ENCODE data around the gene OVCH1.

OVCH1 gene

GRCh38 chr12:29521951-29522350 is 24.5 kb upstream of the OVCH1 start:
- no peak overlapping the region for H3K4me3 ChIP-seq (ENCODE audit: low read depth, low read length)
- in situ Hi-C loops (cut with HindIII; ENCODE audit: low sequenced_read_pairs), result no loop called here
- no peak for TF ChIP-seq CTCF (IDR thresholded peaks at IDR 0.05; ENCODE audit: low read depth, low read length)
- DNase-seq (ENCODE audit: low read depth, low spot score), result peak; percentile 26

DNA sequence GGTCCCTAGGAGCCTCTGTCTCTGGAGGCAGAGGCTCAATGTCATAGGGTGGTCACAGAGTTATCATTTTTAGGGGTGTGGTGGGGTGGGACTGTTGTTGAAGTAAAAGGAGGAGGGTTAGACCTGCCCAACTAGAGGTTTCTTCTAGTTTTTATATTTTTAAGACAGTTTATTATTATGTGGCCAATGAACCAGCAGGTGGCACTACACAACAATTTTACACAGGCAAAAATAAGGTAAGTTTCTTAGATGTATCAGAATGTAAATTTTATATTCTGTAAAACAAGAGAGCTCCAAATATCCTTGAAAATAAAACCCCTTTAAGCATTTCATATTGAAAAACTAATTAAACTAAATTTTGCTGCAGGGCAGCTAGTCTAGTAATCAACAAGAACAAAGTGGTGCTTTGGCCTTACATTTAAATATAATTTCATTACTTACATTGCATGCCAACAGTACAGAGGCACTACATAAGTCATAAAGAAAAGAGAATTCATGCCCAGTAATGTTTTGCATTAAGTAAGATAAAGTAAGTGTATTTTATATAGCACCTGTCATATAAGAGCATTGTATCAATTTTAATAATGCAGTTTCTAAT is 22.2 kb upstream of the OVCH1 start:
- peak; percentile 42 for TF ChIP-seq CTCF (IDR thresholded peaks at IDR 0.05; ENCODE audit: low read depth, low read length)
- H3K4me3 ChIP-seq (ENCODE audit: low read depth, low read length), result no peak overlapping the region
- peak; percentile 76 for DNase-seq (ENCODE audit: low read depth, low spot score)
- in situ Hi-C loops (cut with HindIII; ENCODE audit: low sequenced_read_pairs), result no loop called here

GRCh38 chr12:29518407-29518806 is 20.9 kb upstream of the OVCH1 start:
- H3K4me3 ChIP-seq (ENCODE audit: low read depth, low read length), result no peak overlapping the region
- in situ Hi-C loops (cut with HindIII; ENCODE audit: low sequenced_read_pairs), result no loop called here
- TF ChIP-seq CTCF (IDR thresholded peaks at IDR 0.05; ENCODE audit: low read depth, low read length), result no peak
- no peak for DNase-seq (ENCODE audit: low read depth, low spot score)

GRCh38 chr12:29517264-29517663 is 19.8 kb upstream of the OVCH1 start:
- TF ChIP-seq CTCF (IDR thresholded peaks at IDR 0.05; ENCODE audit: low read depth, low read length), result no peak
- in situ Hi-C loops (cut with HindIII; ENCODE audit: low sequenced_read_pairs), result no loop called here
- H3K4me3 ChIP-seq (ENCODE audit: low read depth, low read length), result no peak overlapping the region

GRCh38 chr12:29516431-29516875 is 19.0 kb upstream of the OVCH1 start:
- TF ChIP-seq CTCF (IDR thresholded peaks at IDR 0.05; ENCODE audit: low read depth, low read length), result no peak
- DNase-seq (ENCODE audit: low read depth, low spot score), result peak; percentile 23
- in situ Hi-C loops (cut with HindIII; ENCODE audit: low sequenced_read_pairs), result no loop called here
- H3K4me3 ChIP-seq (ENCODE audit: low read depth, low read length), result no peak overlapping the region

More at GRCh38 chr12:29517264-29517663, 19.8 kb upstream of the OVCH1 start:
- DNase-seq (ENCODE audit: low read depth, low spot score), result no peak

DNA sequence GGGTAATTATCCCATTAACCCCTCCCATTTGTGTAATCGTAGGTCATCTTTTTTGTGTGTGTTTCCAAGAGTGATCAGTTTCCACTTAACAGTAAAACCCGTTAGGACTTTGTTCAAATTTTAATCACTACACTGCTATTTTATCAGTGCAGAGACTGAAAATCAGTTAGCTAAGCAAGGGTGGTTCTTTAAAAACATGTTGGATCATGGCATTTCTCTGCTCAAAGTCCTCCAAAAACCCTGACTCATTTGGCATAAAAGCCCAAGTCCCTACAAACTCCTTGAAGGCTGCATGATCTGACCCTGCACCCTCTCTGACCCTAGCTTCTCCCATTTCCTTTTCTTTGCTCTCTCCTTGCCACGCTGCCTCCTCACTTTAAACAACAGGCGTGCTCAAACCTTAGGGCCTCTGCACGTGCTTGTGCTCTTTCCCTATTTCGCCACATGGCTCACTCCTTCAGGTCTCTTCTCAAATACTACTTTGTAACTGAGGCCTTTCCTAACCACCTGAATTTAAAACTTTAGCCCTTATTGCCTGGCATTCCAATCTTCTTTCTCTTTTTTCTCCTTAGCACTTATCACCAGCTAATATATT is 13.2 kb upstream of the OVCH1 start:
- no peak overlapping the region for H3K4me3 ChIP-seq (ENCODE audit: low read depth, low read length)
- no peak for DNase-seq (ENCODE audit: low read depth, low spot score)
- TF ChIP-seq CTCF (IDR thresholded peaks at IDR 0.05; ENCODE audit: low read depth, low read length), result no peak
- in situ Hi-C loops (cut with HindIII; ENCODE audit: low sequenced_read_pairs), result no loop called here
